B cell (primary cell): ENCODE measurements around the gene INSYN2A. TPM values are rescaled to one million over a fixed set of nuclear protein-coding genes. Genes with fewer than 3 reads are reported as not detected.

ENCODE experiments used
- ATAC-seq: fragments of 200-7000 bp; cut with Tn5 transposase; one replicate; pipeline ENCODE4 v1.10.0; 2021; ENCODE audit warnings: low read depth, mild to moderate bottlenecking, moderate number of reproducible peaks, moderate library complexity
- CTCF ChIA-PET: fragments of 350-600 bp; sonication (Branson Sonifier 250); formaldehyde crosslinking; loops from one replicate; lab custom pipeline; 2021; ENCODE audit warnings: antibody characterized with exemption, inconsistent platforms; lab: Charles Lee
- POLR2A ChIA-PET: fragments of 350-600 bp; sonication (Branson Sonifier 250); formaldehyde crosslinking; loops from one replicate; lab custom pipeline; 2021; ENCODE audit warnings: antibody characterized with exemption; lab: Charles Lee
- DNase-seq: peaks from one replicate; pipeline ENCODE4 v3.0.0; 2013
- H2AFZ ChIP-seq: 2 replicates; pipeline ENCODE4 v1.6.1; 2012; ENCODE audit warnings: mild to moderate bottlenecking, low read depth, low read length; ENCODE audit not compliant: insufficient read depth, poor library complexity, severe bottlenecking
- H3K27ac ChIP-seq, 2 donors: 1 replicate in 1 of 2; 2 replicates in 1 of 2; pipeline ENCODE4 v1.5.1; 2012 to 2013; ENCODE audit warnings: low read length in 2 of 2, mild to moderate bottlenecking in 2 of 2, moderate library complexity in 1 of 2
- H3K27me3 ChIP-seq, 4 experiments: fragments of 200-600 bp in 1 of 4; sonication (generic) in 1 of 4; replicated peaks in 1 of 4; 1 replicate in 2 of 4; 2 replicates in 2 of 4; pipeline versions ENCODE4 v1.6.1 to v1.7.0; 2013 to 2016; ENCODE audit warnings: low read length in 3 of 4, mild to moderate bottlenecking in 2 of 4, mixed read lengths in 1 of 4, moderate library complexity in 1 of 4; ENCODE audit not compliant: insufficient read depth in 4 of 4, control insufficient read depth in 3 of 4; ENCODE audit errors: control extremely low read depth in 1 of 4
- H3K36me3 ChIP-seq, 2 experiments: replicated peaks in 1 of 2; 1 replicate in 1 of 2; 2 replicates in 1 of 2; pipeline versions ENCODE4 v1.6.1 to v1.7.1; 2013; ENCODE audit warnings: low read length in 1 of 2; ENCODE audit not compliant: insufficient read depth in 2 of 2, control insufficient read depth in 1 of 2; ENCODE audit errors: control extremely low read depth in 1 of 2, extremely low read depth in 1 of 2
- H3K4me1 ChIP-seq, 2 donors: fragments of 200-600 bp in 1 of 2; sonication (generic) in 1 of 2; 1 replicate in 1 of 2; 2 replicates in 1 of 2; pipeline versions ENCODE4 v1.5.1 to v1.6.1; 2013 to 2017; ENCODE audit warnings: low read length in 2 of 2; ENCODE audit not compliant: control insufficient read depth in 2 of 2, insufficient read depth in 2 of 2
- H3K4me2 ChIP-seq: replicated peaks from 2 replicates; pipeline ENCODE3; 2012; ENCODE audit warnings: mild to moderate bottlenecking, low read depth, low read length; ENCODE audit not compliant: poor library complexity, severe bottlenecking
- H3K4me3 ChIP-seq, 5 experiments: fragments of 200-600 bp in 1 of 5; sonication (generic) in 1 of 5; 1 replicate in 3 of 5; 2 replicates in 2 of 5; pipeline versions ENCODE4 v1.5.1 to v1.7.0; 2011 to 2016; ENCODE audit warnings: low read length in 4 of 5, mild to moderate bottlenecking in 4 of 5, low read depth in 2 of 5, control low read depth in 1 of 5, moderate library complexity in 1 of 5; ENCODE audit not compliant: insufficient read depth in 1 of 5; ENCODE audit errors: control extremely low read depth in 1 of 5, extremely low read depth in 1 of 5
- H3K79me2 ChIP-seq: fragments of 200-600 bp; sonication (generic); one replicate; pipeline ENCODE4 v1.6.0; 2016; ENCODE audit warnings: low read length; ENCODE audit not compliant: control insufficient read depth, insufficient read depth
- H3K9ac ChIP-seq: fragments of 200-600 bp; sonication (generic); 2 replicates; pipeline ENCODE4 v1.6.1; 2017; ENCODE audit warnings: mild to moderate bottlenecking, low read length, moderate library complexity
- H3K9me3 ChIP-seq, 3 donors: one replicate each; pipeline versions ENCODE4 v1.6.1 to v1.7.1; 2013; ENCODE audit warnings: low read length in 2 of 3; ENCODE audit not compliant: control insufficient read depth in 2 of 3, insufficient read depth in 1 of 3; ENCODE audit errors: control extremely low read depth in 1 of 3
- H4K20me1 ChIP-seq: 2 replicates; pipeline ENCODE4 v1.6.0; 2012; ENCODE audit warnings: mild to moderate bottlenecking, low read length; ENCODE audit not compliant: insufficient read depth, control insufficient read depth, poor library complexity, severe bottlenecking
- H3K27ac Mint-ChIP-seq: one replicate; pipeline ENCODE4 v1.8.0; 2021; ENCODE audit warnings: mixed read lengths
- H3K27me3 Mint-ChIP-seq: one replicate; pipeline ENCODE4 v1.8.0; 2021; ENCODE audit warnings: mixed read lengths
- H3K4me1 Mint-ChIP-seq: one replicate; pipeline ENCODE4 v1.8.0; 2021; ENCODE audit warnings: mixed read lengths
- H3K4me3 Mint-ChIP-seq: one replicate; pipeline ENCODE4 v1.8.0; 2021; ENCODE audit warnings: mixed read lengths
- H3K9me3 Mint-ChIP-seq: one replicate; pipeline ENCODE4 v1.8.0; 2022; ENCODE audit warnings: mixed read lengths; ENCODE audit not compliant: insufficient read depth
- EZH2 ChIP-seq: IDR thresholded peaks from 2 replicates; pipeline ENCODE4 v1.6.1; 2012; ENCODE audit warnings: borderline replicate concordance, low read depth, mild to moderate bottlenecking, moderate library complexity, low read length; ENCODE audit not compliant: insufficient read depth, poor library complexity, severe bottlenecking
- WGBS: methylation state at CpG from one replicate; pipeline ENCODE4 v1.1.5; 2013; ENCODE audit warnings: missing lambda C conversion rate; ENCODE audit not compliant: insufficient coverage; 5-methylcytosine and 5-hydroxymethylcytosine counted together
- intact Hi-C: fragments of 100-400 bp; cut with micrococcal nuclease; formaldehyde crosslinking; loops from one replicate; pipeline ENCODE4 v1.10.0; 2022
- polyA minus RNA-seq: library from RNA; depleted of rRNA, polyadenylated mRNA; stranded (reverse); fragments of >200 nt; gene quantifications from 2 replicates; pipeline ENCODE4 v1.2.3, GENCODE V29; 2012
- polyA plus RNA-seq: library from polyadenylated mRNA; depleted of rRNA; stranded (reverse); fragments of >200 nt; gene quantifications from 2 replicates; pipeline ENCODE4 v1.2.3, GENCODE V29; 2012
- total RNA-seq, 2 donors: library from RNA; stranded (reverse); fragments of 120-200 nt in 1 of 2; gene quantifications; 1 replicate in 1 of 2; 2 replicates in 1 of 2; pipeline versions ENCODE4 v1.2.3 to v1.2.4, GENCODE V29; 2013 to 2022
- TF ChIP-seq, protein P1 (sequence below): fragments of 200-600 bp; IDR thresholded peaks from one replicate; pipeline ENCODE4 v1.8.0; 2022; ENCODE audit warnings: antibody characterized with exemption, mild to moderate bottlenecking

The INSYN2A gene, protein sequence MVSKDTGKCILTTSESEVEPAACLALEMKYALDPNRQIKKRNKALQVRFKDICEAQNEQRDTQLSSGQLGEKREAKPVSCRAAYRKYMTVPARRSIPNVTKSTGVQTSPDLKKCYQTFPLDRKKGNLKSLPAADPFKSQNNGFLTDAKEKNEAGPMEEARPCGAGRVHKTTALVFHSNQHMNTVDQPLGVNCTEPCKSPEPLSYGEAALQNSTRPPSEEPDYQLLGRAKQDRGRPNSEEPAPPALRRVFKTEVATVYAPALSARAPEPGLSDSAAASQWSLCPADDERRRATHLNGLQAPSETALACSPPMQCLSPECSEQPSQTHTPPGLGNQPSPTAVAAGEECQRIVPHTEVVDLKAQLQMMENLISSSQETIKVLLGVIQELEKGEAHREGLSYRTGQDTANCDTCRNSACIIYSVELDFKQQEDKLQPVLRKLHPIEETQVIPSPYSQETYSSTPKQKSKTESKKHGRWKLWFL
- not detected in 2 replicates for total RNA-seq
- total RNA-seq (2013): not detected
- polyA plus RNA-seq: not detected in 2 replicates
- polyA minus RNA-seq: not detected in 2 replicates

DNA sequence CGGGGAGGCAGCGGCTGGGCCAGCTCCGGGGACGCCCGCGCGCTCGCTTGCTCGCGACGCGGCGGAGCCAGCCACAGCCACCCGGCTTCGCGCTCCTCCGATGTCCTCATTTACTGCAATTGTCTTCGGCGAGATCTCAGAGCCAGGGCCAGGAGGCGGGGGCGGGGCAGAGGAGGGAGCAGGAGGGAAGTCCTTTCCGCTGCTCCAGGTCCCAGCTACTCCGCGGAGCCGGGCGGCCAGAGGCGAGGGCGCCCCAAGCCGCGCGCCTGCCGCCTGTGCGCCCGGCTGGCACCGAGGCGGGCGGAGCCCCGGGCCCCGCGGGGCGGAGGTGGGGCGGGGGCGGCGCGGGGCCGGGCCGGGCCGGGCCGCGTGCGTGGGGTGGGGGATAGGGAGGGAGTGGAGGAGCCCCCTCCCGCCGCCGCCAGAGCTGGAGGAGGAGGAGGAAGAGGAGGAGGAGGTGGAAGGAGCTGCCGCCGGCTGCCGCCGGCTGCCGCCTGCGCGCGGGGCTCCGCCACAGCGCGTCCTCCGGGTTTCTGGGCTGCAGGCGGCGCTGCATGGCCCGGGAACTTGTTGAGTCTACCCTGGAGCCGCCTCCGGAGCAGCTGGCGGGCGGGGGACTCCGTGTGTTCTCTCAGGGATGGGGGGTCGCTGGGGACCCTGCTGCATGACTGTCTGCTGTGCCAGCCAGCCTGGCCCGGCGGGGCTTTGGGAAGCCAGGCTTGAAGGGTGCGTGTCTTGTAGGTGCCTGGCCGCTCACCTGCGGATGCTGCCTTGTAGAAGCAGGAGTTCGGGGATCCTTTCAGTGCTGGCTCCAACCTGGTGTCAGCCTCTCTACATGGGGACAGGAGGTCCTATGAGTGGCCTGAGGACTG is at the start of gene INSYN2A:
INSYN2A (minus strand) TSS at position 310 of the 872 bp plus-strand sequence. CDS start 20,196 bp downstream, outside the sequence.
- TF ChIP-seq, protein P1, sequence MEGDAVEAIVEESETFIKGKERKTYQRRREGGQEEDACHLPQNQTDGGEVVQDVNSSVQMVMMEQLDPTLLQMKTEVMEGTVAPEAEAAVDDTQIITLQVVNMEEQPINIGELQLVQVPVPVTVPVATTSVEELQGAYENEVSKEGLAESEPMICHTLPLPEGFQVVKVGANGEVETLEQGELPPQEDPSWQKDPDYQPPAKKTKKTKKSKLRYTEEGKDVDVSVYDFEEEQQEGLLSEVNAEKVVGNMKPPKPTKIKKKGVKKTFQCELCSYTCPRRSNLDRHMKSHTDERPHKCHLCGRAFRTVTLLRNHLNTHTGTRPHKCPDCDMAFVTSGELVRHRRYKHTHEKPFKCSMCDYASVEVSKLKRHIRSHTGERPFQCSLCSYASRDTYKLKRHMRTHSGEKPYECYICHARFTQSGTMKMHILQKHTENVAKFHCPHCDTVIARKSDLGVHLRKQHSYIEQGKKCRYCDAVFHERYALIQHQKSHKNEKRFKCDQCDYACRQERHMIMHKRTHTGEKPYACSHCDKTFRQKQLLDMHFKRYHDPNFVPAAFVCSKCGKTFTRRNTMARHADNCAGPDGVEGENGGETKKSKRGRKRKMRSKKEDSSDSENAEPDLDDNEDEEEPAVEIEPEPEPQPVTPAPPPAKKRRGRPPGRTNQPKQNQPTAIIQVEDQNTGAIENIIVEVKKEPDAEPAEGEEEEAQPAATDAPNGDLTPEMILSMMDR: no peak
- TF ChIP-seq EZH2: no peak
- Histone ChIP-seq H2AFZ (no peak within 1 kb of the TSS), H3K36me3 (no peaks in the 10 kb centered on the region), H3K4me3 (no peak within 1 kb of the TSS), H3K79me2 (no peaks in the 10 kb centered on the region), H3K9ac (no peak within 1 kb of the TSS), H3K9me3 (peaks cover 0 to 2% (median 0%) of the 10 kb centered on the region in 3 donors), H3K4me1 (no peaks in the 10 kb centered on the region), H3K4me2 (no peak within 1 kb of the TSS), H4K20me1 (no peaks in the 10 kb centered on the region), H3K27ac (no peak within 1 kb of the TSS), H3K27me3 (peaks cover 0 to 8% (median under 1%) of the 10 kb centered on the region in 4 experiments)
- no peaks in the 10 kb centered on the region for H3K4me1 Mint-ChIP-seq
- no peak within 1 kb of the TSS for H3K27ac Mint-ChIP-seq
- H3K27me3 Mint-ChIP-seq: peaks cover 28% of the 10 kb centered on the region
- DNase-seq (no peak), ATAC-seq (no peak)
- POLR2A ChIA-PET: no interaction called here
- H3K4me3 Mint-ChIP-seq: no peak within 1 kb of the TSS
- CTCF ChIA-PET: no interaction called here
- no peaks in the 10 kb centered on the region for H3K9me3 Mint-ChIP-seq
- 9% methylated on average over 53 of the region's 81 CpGs for WGBS
- intact Hi-C loops: no loop called here
